Duodenal mucosa (tissue), 2 donors: ENCODE measurements around the gene WDR18.

ENCODE experiments used
- H3K27ac ChIP-seq: one replicate; pipeline ENCODE4 v1.7.0; 2013; ENCODE audit warnings: low read depth, low read length
- H3K27me3 ChIP-seq, 2 donors: one replicate each; pipeline ENCODE4 v1.7.0; 2013; ENCODE audit warnings: low read length in 2 of 2, control low read depth in 1 of 2; ENCODE audit not compliant: insufficient read depth in 2 of 2, control insufficient read depth in 1 of 2
- H3K36me3 ChIP-seq, 2 donors: one replicate each; pipeline ENCODE4 v1.7.0; 2013; ENCODE audit warnings: low read length in 2 of 2, control low read depth in 1 of 2; ENCODE audit not compliant: insufficient read depth in 2 of 2, control insufficient read depth in 1 of 2
- H3K4me1 ChIP-seq, 2 donors: one replicate each; pipeline ENCODE4 v1.7.0; 2013; ENCODE audit warnings: low read length in 2 of 2, control low read depth in 1 of 2; ENCODE audit not compliant: insufficient read depth in 2 of 2, control insufficient read depth in 1 of 2
- H3K4me3 ChIP-seq, 2 donors: one replicate each; pipeline ENCODE4 v1.7.0; 2013; ENCODE audit warnings: low read length in 2 of 2, low read depth in 1 of 2
- H3K9ac ChIP-seq, 2 donors: one replicate each; pipeline ENCODE4 v1.7.0; 2013; ENCODE audit warnings: low read length in 2 of 2, low read depth in 1 of 2
- H3K9me3 ChIP-seq, 2 donors: one replicate each; pipeline ENCODE4 v1.7.0; 2013; ENCODE audit warnings: low read length in 2 of 2, control low read depth in 1 of 2; ENCODE audit not compliant: control insufficient read depth in 1 of 2

Gene WDR18

GRCh38 chr19:948842-949496 is 35.2 kb upstream of the WDR18 start:
- no peaks in the 10 kb centered on the region for H3K27me3 ChIP-seq
- no peak overlapping the region for H3K4me3 ChIP-seq
- no peak overlapping the region for H3K9ac ChIP-seq
- H3K4me1 ChIP-seq, result peaks cover 23 to 31% of the 10 kb centered on the region in 2 donors
- H3K9me3 ChIP-seq, result no peaks in the 10 kb centered on the region
- H3K36me3 ChIP-seq, result no peaks in the 10 kb centered on the region
- no peak overlapping the region for H3K27ac ChIP-seq

- Histone ChIP-seq H3K9ac (no peak overlapping the region), H3K36me3 (no peaks in the 10 kb centered on the region), H3K4me1 (peaks cover 13 to 24% of the 10 kb centered on the region in 2 donors), H3K9me3 (no peaks in the 10 kb centered on the region), H3K27ac (no peak overlapping the region), H3K4me3 (no peak overlapping the region), H3K27me3 (no peaks in the 10 kb centered on the region)
Observed at GRCh38 chr19:950352-951066, 33.6 kb upstream of the WDR18 start.

- Histone ChIP-seq H3K9ac (peak overlapping the region in 1 of 2 donors; percentile 18), H3K4me3 (peak overlapping the region; percentile 28 to 43), H3K27me3 (no peaks in the 10 kb centered on the region), H3K27ac (no peak overlapping the region), H3K36me3 (no peaks in the 10 kb centered on the region), H3K4me1 (peaks cover 13 to 25% of the 10 kb centered on the region in 2 donors), H3K9me3 (no peaks in the 10 kb centered on the region)
Observed at GRCh38 chr19:952049-952679, 32.0 kb upstream of the WDR18 start.

GRCh38 chr19:952680-953444 is 31.3 kb upstream of the WDR18 start:
- no peaks in the 10 kb centered on the region for H3K36me3 ChIP-seq
- H3K9ac ChIP-seq, result peak overlapping the region in 1 of 2 donors; percentile 18
- no peaks in the 10 kb centered on the region for H3K27me3 ChIP-seq
- H3K4me1 ChIP-seq, result peaks cover 13 to 25% of the 10 kb centered on the region in 2 donors
- no peaks in the 10 kb centered on the region for H3K9me3 ChIP-seq
- no peak overlapping the region for H3K27ac ChIP-seq
- peak overlapping the region; percentile 28 to 43 for H3K4me3 ChIP-seq

GRCh38 chr19:953445-954271 is 30.5 kb upstream of the WDR18 start:
- Histone ChIP-seq H3K4me1 (peaks cover 13 to 25% of the 10 kb centered on the region in 2 donors), H3K36me3 (no peaks in the 10 kb centered on the region), H3K4me3 (no peak overlapping the region), H3K27ac (no peak overlapping the region), H3K9me3 (no peaks in the 10 kb centered on the region), H3K27me3 (no peaks in the 10 kb centered on the region), H3K9ac (peak overlapping the region in 1 of 2 donors; percentile 18)

- no peaks in the 10 kb centered on the region for H3K27me3 ChIP-seq
- no peak overlapping the region for H3K27ac ChIP-seq
- H3K9me3 ChIP-seq, result no peaks in the 10 kb centered on the region
- H3K36me3 ChIP-seq, result no peaks in the 10 kb centered on the region
- no peak overlapping the region for H3K9ac ChIP-seq
- no peak overlapping the region for H3K4me3 ChIP-seq
- H3K4me1 ChIP-seq, result peaks cover 13 to 25% of the 10 kb centered on the region in 2 donors
Observed at GRCh38 chr19:954272-954671, 29.9 kb upstream of the WDR18 start.

- Histone ChIP-seq H3K27me3 (no peaks in the 10 kb centered on the region), H3K36me3 (no peaks in the 10 kb centered on the region), H3K9me3 (no peaks in the 10 kb centered on the region), H3K4me1 (peaks cover 13 to 25% of the 10 kb centered on the region in 2 donors), H3K27ac (no peak overlapping the region), H3K4me3 (no peak overlapping the region), H3K9ac (no peak overlapping the region)
Observed at GRCh38 chr19:954672-955494, 29.3 kb upstream of the WDR18 start.

- Histone ChIP-seq H3K27ac (no peak overlapping the region), H3K36me3 (no peaks in the 10 kb centered on the region), H3K4me1 (peaks cover 13 to 25% of the 10 kb centered on the region in 2 donors), H3K9me3 (no peaks in the 10 kb centered on the region), H3K9ac (no peak overlapping the region), H3K27me3 (no peaks in the 10 kb centered on the region), H3K4me3 (no peak overlapping the region)
Observed at GRCh38 chr19:955803-956765, 28.1 kb upstream of the WDR18 start.
